DMS79 treated with DMSO at 0.1 percent for 48 hours (cell line): ENCODE data around the gene GTF2H2C_2.
"Not testable (repeated sequence)": the region's sequence is repeated elsewhere in the genome, so short reads cannot be mapped to it uniquely, and the experiment has no call there.

Source experiments
- DNase-seq: peaks from one replicate; lab custom pipeline; 2025; lab: John Stamatoyannopoulos, UW

GTF2H2C_2 gene

DNA sequence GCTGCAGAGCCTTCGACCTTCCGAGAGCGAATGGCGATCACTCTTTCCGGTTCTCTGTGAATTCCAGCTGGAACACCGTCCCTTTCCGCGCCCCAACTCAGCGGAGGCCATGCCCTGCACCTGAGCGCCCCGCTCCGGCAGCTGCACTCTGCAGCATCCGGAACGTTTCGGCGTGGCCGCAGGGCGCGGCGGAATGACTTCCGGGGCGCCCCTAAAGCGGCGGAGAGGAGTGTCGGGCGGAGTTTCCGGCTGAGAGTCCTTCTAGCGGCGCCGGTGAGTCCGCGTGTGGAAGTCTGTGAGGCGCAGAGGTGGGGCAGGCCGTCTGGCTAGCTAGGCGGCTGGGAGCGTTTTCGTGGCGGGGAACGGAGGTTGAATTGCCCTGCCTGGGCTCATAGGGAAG lies at the start of gene GTF2H2C_2:
TSS of gene GTF2H2C_2 (plus strand) at position 252 of the 400 bp plus-strand sequence.
- not testable (repeated sequence) for DNase-seq

DNA sequence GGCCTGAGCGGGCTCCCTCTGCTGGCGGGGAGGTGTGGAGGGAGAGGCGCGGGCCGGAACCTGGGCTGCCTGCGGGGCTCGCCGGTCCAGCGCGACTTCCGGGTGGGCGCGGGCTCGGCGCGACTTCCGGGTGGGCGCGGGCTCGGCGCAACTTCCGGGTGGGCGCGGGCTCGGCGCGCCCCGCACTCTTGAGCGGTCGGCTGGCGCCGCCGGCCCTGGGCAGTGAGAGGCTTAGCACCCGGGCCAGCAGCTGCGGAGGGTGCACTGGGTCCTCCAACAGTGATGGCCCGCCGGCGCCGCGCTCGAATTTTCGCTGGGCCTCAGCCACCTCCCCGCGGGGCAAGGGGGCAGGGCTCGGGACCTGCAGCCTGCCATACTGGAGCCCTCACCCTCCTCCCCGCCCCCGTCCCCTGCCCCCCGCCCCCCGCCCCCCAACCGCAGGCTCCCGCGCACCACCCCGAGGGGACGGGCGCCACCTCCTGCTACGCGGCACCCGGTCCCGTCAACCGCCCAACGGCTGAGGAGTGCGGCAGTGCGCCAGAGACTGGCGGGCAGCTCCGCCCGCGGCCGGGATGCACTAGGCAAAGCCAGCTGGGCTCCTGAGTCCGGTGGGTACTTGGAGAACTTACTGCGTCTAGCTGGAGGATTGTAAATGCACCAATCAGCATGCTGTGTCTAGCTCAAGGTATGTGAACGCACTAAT lies 14.0 kb upstream of the GTF2H2C_2 start:
- not testable (repeated sequence) for DNase-seq

GRCh38 chr5:70421322-70421721 lies 6.2 kb downstream of the GTF2H2C_2 start:
- DNase-seq, result not testable (repeated sequence)

DNA sequence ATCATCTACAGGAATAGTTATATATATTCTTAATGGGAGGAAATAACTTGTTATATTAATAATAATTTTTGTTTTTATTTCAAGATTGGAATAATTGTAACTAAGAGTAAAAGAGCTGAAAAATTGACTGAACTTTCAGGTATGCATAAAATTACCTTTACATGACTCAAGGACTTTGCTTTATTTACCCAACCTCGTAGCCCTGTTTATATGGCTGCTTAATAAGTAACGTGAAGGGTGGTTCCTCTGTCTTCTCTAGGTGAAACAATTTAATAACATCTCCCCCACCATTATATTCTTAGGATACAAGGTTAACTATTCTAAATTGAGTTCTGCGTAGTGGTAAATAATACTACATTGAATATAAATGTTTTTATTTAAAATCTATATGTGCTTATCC lies 8.0 kb downstream of the GTF2H2C_2 start:
- not testable (repeated sequence) for DNase-seq

DNA sequence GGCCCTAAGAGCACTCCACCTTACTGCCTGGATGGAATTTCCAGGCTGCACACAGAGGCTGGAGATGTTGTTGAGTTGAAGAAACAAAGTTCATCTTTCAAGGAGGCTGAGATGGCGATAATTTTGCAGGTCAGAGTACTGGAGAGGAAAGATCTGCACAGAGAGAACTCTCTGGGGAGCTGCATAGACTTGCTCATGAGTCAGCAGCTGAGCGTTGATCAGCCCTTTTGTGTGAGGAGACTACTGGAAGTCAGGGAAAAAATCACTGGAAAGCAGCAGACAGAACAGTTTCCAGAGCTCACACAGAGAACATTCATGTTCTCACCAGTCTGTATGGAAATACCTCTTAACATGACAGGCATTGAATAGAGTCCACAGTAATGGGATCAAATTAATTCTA lies 23.4 kb downstream of the GTF2H2C_2 start:
- not testable (repeated sequence) for DNase-seq

DNA sequence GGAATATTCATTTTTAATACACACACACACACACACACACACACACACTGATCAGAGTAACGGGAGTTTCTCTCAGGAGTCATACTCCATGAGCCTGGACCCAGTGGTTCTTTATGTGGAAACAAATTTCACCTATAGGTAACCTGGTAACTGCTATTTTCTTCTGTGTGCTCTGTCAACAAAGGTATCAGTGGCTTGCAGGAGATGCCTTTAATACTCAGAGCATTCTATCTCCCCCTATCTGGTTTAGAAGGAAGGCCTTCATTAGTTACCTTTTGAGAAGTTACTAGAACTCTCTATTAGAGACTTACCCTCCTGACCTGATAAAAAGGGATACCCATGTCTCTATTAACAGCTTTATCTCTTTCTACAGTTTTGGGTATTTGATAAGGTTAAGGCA lies 34.4 kb downstream of the GTF2H2C_2 start:
- DNase-seq, result not testable (repeated sequence)

DNA sequence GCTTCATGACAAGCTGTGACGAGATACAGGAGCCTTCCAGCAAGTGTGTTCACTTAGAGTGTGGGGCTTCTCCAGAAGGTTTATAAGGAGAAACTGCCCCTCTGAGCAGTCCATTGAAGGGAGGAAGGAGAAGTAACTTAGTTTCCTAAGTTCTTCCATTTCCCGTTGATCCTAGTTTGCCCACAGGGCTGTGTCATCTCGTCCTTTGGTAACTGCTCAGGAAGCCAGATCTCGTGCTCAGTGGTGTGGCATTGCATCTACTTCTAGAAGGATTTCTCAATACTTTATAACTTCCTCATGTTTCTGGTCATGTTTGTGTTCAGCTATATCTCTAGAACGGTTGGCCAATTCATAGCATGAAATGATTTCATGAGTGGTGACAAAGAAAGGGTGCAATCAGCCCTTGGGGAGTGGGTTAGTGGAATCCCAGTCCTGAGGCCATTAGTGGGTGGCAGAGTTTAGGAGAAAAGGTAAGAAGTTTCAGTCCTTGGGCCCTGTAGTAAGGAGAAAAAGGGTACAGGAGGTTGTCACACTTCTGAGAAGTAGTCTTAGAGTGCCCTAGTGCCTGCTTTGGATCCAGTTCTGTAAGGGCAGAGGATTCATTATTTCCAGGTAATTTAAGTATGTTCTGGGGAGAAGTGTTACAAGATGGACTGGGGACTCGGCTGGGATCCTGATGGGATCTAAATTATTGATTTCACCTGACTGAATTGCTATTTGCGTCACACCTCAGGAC lies 36.2 kb downstream of the GTF2H2C_2 start:
- DNase-seq, result not testable (repeated sequence)

GRCh38 chr5:70457093-70457492 lies 41.9 kb downstream of the GTF2H2C_2 start:
- not testable (repeated sequence) for DNase-seq

GRCh38 chr5:70459188-70459587 lies 44.0 kb downstream of the GTF2H2C_2 start:
- DNase-seq, result not testable (repeated sequence)

GRCh38 chr5:70461984-70462383 lies 46.8 kb downstream of the GTF2H2C_2 start:
- DNase-seq, result not testable (repeated sequence)

DNA sequence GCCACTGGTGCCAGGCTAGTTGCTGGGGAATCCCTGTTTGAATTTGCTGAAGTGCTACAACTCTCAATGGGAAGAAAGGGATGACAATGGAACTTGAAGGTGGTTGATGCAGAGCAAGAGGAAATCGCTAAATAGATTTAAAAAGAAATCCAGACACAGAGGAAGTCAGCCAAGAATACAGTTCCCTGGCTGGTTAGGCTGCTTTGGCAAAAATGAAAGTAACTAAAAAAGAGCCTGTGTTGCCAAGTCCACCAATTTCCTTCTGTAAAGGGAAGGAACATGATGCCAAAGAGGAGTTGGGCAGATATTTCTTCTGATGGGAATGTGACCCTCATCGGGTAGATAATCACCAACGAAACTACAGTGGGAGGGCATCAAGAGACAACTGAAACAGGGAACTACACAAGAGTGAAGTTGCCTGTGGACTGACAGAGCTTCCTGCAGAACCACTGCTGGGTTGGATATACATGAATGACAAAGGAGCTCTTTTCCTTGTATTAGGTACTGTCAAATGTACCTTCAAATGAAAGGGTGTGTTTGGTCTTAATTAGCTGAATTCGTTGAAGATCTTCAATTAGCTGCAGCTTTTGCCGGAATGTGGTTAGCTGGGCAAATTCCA lies 49.0 kb downstream of the GTF2H2C_2 start:
- DNase-seq, result not testable (repeated sequence)

DNA sequence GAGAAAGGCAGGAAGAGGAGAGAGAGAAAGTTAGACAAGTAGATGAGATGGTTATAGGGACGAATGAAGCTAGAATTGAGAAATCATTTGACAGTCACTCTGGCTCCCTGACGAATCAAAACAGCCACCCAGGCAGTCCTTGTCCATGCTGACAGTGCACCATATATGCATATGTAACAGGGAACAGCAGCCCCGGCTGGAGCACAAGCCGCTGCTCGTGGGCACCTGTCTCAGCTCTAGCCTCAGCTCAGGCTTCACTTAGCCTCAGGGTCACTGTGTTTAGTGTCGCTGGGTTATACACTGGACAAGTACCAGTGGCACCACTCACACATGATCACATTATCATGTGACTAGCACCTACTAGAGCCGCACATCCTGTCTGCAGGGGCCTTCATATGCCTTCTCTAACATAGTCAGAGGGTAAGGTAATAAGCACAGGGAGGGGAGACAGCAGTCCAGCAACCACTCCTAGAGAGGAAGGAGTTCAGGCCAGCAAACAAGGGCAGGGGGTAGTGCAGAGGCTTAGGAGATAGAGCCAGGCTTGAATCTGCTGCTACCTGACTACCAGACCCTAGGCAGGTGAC lies 54.9 kb downstream of the GTF2H2C_2 start:
- DNase-seq, result not testable (repeated sequence)
